H9 (cell line): ENCODE measurements around the gene RNPEP. TPM values are rescaled to one million over a fixed set of nuclear protein-coding genes. Genes with fewer than 3 reads are reported as not detected.

Experiments
- DNase-seq: peaks from one replicate; pipeline ENCODE4 v3.0.0-alpha.2; 2017
- H2AFZ ChIP-seq: one replicate; pipeline ENCODE4 v1.6.1; 2013; ENCODE audit warnings: mild to moderate bottlenecking, low read length, control low read depth, moderate library complexity
- H2AK5ac ChIP-seq: 2 replicates; pipeline ENCODE4 v1.6.1; 2013; ENCODE audit warnings: low read length, control low read depth, mixed read lengths; ENCODE audit not compliant: insufficient read length
- H2BK120ac ChIP-seq: one replicate; pipeline ENCODE4 v1.6.1; 2013; ENCODE audit warnings: low read depth, mild to moderate bottlenecking, low read length, control low read depth, inconsistent platforms; ENCODE audit not compliant: poor library complexity, severe bottlenecking
- H2BK12ac ChIP-seq: 2 replicates; pipeline ENCODE4 v1.6.1; 2013; ENCODE audit warnings: low read length, control low read depth, mixed read lengths, low read depth; ENCODE audit not compliant: insufficient read length
- H2BK15ac ChIP-seq: 2 replicates; pipeline ENCODE4 v1.6.1; 2013; ENCODE audit warnings: low read depth, low read length, control low read depth
- H2BK20ac ChIP-seq: one replicate; pipeline ENCODE4 v1.6.1; 2013; ENCODE audit warnings: low read depth, mild to moderate bottlenecking, low read length, control low read depth, inconsistent platforms; ENCODE audit not compliant: poor library complexity, severe bottlenecking
- H2BK5ac ChIP-seq: 2 replicates; pipeline ENCODE4 v1.6.1; 2013; ENCODE audit warnings: low read length, control low read depth, mixed read lengths; ENCODE audit not compliant: insufficient read length
- H3K14ac ChIP-seq: 2 replicates; pipeline ENCODE4 v1.6.1; 2013; ENCODE audit warnings: low read length, control low read depth; ENCODE audit not compliant: insufficient read depth
- H3K18ac ChIP-seq: 2 replicates; pipeline ENCODE4 v1.6.1; 2013; ENCODE audit warnings: low read depth, mild to moderate bottlenecking, mixed read lengths, low read length, control low read depth; ENCODE audit not compliant: insufficient read length
- H3K23ac ChIP-seq: 2 replicates; pipeline ENCODE4 v1.6.1; 2013; ENCODE audit warnings: low read length, control low read depth, mixed read lengths, low read depth; ENCODE audit not compliant: insufficient read length
- H3K23me2 ChIP-seq: 2 replicates; pipeline ENCODE4 v1.6.1; 2013; ENCODE audit warnings: low read depth, mild to moderate bottlenecking, mixed read lengths, low read length, control low read depth; ENCODE audit not compliant: insufficient read length, poor library complexity, severe bottlenecking
- H3K27ac ChIP-seq: 2 replicates; pipeline ENCODE4 v1.5.1; 2013; ENCODE audit warnings: low read length, control low read depth, mixed read lengths, low read depth; ENCODE audit not compliant: insufficient read length
- H3K27me3 ChIP-seq: 2 replicates; pipeline ENCODE4 v1.6.1; 2013; ENCODE audit warnings: low read length, control low read depth, inconsistent platforms; ENCODE audit not compliant: insufficient read depth
- H3K4ac ChIP-seq: 2 replicates; pipeline ENCODE4 v1.6.1; 2013; ENCODE audit warnings: low read depth, mild to moderate bottlenecking, control low read depth, inconsistent platforms, low read length, moderate library complexity
- H3K4me1 ChIP-seq: 2 replicates; pipeline ENCODE4 v1.6.1; 2013; ENCODE audit warnings: low read length, control low read depth, inconsistent platforms; ENCODE audit not compliant: insufficient read depth
- H3K4me2 ChIP-seq: 2 replicates; pipeline ENCODE4 v1.6.1; 2013; ENCODE audit warnings: low read length, control low read depth, mixed read lengths; ENCODE audit not compliant: insufficient read length, insufficient read depth
- H3K56ac ChIP-seq: 2 replicates; pipeline ENCODE4 v1.6.1; 2013; ENCODE audit warnings: low read depth, mild to moderate bottlenecking, mixed read lengths, low read length, control low read depth; ENCODE audit not compliant: insufficient read length
- H3K79me1 ChIP-seq: 2 replicates; pipeline ENCODE4 v1.6.1; 2013; ENCODE audit warnings: low read depth, mild to moderate bottlenecking, moderate library complexity, low read length, control low read depth, inconsistent platforms; ENCODE audit not compliant: insufficient read depth, poor library complexity, severe bottlenecking
- H3K79me2 ChIP-seq: 2 replicates; pipeline ENCODE4 v1.6.1; 2013; ENCODE audit warnings: low read length, control low read depth, inconsistent platforms; ENCODE audit not compliant: insufficient read depth
- H3K9ac ChIP-seq: 2 replicates; pipeline ENCODE4 v1.6.1; 2013; ENCODE audit warnings: low read length, control low read depth, mixed read lengths; ENCODE audit not compliant: insufficient read length; ENCODE audit errors: extremely low read depth
- H3K9me3 ChIP-seq: one replicate; pipeline ENCODE4 v1.6.1; 2013; ENCODE audit warnings: low read depth, low read length, inconsistent platforms; ENCODE audit not compliant: control insufficient read depth
- H3T11ph ChIP-seq: one replicate; pipeline ENCODE4 v1.6.1; 2013; ENCODE audit warnings: mild to moderate bottlenecking, low read length, control low read depth, inconsistent platforms
- H4K20me1 ChIP-seq: one replicate; pipeline ENCODE4 v1.6.1; 2013; ENCODE audit not compliant: control insufficient read depth, insufficient read length, insufficient read depth
- H4K5ac ChIP-seq: 2 replicates; pipeline ENCODE4 v1.6.1; 2013; ENCODE audit warnings: low read depth, mild to moderate bottlenecking, mixed read lengths, low read length, control low read depth; ENCODE audit not compliant: insufficient read length
- H4K8ac ChIP-seq: replicated peaks from 2 replicates; pipeline ENCODE4 v1.6.1; 2013; ENCODE audit warnings: low read length, control low read depth, mixed read lengths, low read depth; ENCODE audit not compliant: insufficient read length
- H4K91ac ChIP-seq: 2 replicates; pipeline ENCODE4 v1.6.1; 2013; ENCODE audit warnings: low read depth, mild to moderate bottlenecking, moderate library complexity, mixed read lengths, low read length, control low read depth; ENCODE audit not compliant: insufficient read length
- H3K27ac Mint-ChIP-seq, 3 experiments: 2 replicates in 2 of 3; 3 replicates in 1 of 3; pipeline ENCODE4 v1.8.0; 2020 to 2021; ENCODE audit warnings: mixed read lengths in 3 of 3, mild to moderate bottlenecking in 1 of 3, moderate library complexity in 1 of 3
- H3K27me3 Mint-ChIP-seq: 2 replicates; pipeline ENCODE4 v1.8.0; 2021; ENCODE audit warnings: low read depth, mild to moderate bottlenecking, moderate library complexity, mixed read lengths
- H3K36me3 Mint-ChIP-seq, 3 experiments: 2 replicates in 2 of 3; 3 replicates in 1 of 3; pipeline ENCODE4 v1.8.0; 2020 to 2021; ENCODE audit warnings: low read depth in 3 of 3, mixed read lengths in 3 of 3; ENCODE audit not compliant: insufficient read depth in 1 of 3
- H3K4me1 Mint-ChIP-seq, 2 experiments: 2 replicates each; pipeline ENCODE4 v1.8.0; 2020; ENCODE audit warnings: mixed read lengths in 2 of 2
- H3K4me3 Mint-ChIP-seq, 2 experiments: 2 replicates in 1 of 2; 3 replicates in 1 of 2; pipeline ENCODE4 v1.8.0; 2020 to 2021; ENCODE audit warnings: mild to moderate bottlenecking in 2 of 2, mixed read lengths in 2 of 2, moderate library complexity in 1 of 2
- H3K9me3 Mint-ChIP-seq, 2 experiments: 2 replicates in 1 of 2; 3 replicates in 1 of 2; pipeline ENCODE4 v1.8.0; 2020; ENCODE audit warnings: mild to moderate bottlenecking in 2 of 2, mixed read lengths in 2 of 2, moderate library complexity in 1 of 2
- CTCF ChIP-seq: fragments of 200-600 bp; sonication (generic); conservative IDR thresholded peaks from 3 replicates; pipeline ENCODE4 v1.8.0; 2021; ENCODE audit warnings: antibody characterized with exemption, mild to moderate bottlenecking
- WGBS: extraction: QIAGEN DNeasy Blood & Tissue Kit; methylation state at CpG from one replicate; pipeline ENCODE4 v1.1.7; 2013; ENCODE audit warnings: missing lambda C conversion rate, low lambda C conversion rate, mixed read lengths; ENCODE audit not compliant: insufficient read length; ENCODE audit errors: extremely low coverage; 5-methylcytosine and 5-hydroxymethylcytosine counted together
- total RNA-seq: library from RNA; stranded (reverse); gene quantifications from 2 replicates; pipeline ENCODE4 v1.2.1, GENCODE V29; 2021

RNPEP gene
- total RNA-seq, 1 experiment from 2014 or later: 49.9 TPM

GRCh38 chr1:202014915-202015661 lies 32.6 kb downstream of the RNPEP start:
- Histone ChIP-seq H3K4ac (no peak overlapping the region), H3K79me1 (no peaks in the 10 kb centered on the region), H4K91ac (no peak overlapping the region), H3K79me2 (no peaks in the 10 kb centered on the region), H2BK15ac (no peak overlapping the region), H2BK120ac (no peak overlapping the region), H3K18ac (no peak overlapping the region), H3K23me2 (peaks cover 7% of the 10 kb centered on the region), H2AFZ (no peak overlapping the region), H3K56ac (no peak overlapping the region), H3K27ac (no peak overlapping the region), H3K4me2 (no peak overlapping the region), H3T11ph (no peak overlapping the region), H3K23ac (no peak overlapping the region), H2BK12ac (no peak overlapping the region), H3K9me3 (no peaks in the 10 kb centered on the region), H2AK5ac (no peak overlapping the region), H4K5ac (no peak overlapping the region), H2BK20ac (no peak overlapping the region), H2BK5ac (no peak overlapping the region), H3K4me1 (peaks cover 4% of the 10 kb centered on the region; the same call in 1 of the 2 replicates), H4K8ac (no peak overlapping the region), H3K14ac (no peak overlapping the region; the same call in 1 of the 2 replicates), H3K9ac (no peak overlapping the region), H4K20me1 (no peaks in the 10 kb centered on the region), H3K27me3 (no peaks in the 10 kb centered on the region)
- DNase-seq: no peak
- no peak overlapping the region for H3K4me3 Mint-ChIP-seq
- peaks cover 21 to 36% of the 10 kb centered on the region in 2 experiments for H3K4me1 Mint-ChIP-seq
- no peak for TF ChIP-seq CTCF
- peaks cover 0 to 45% (median 27%) of the 10 kb centered on the region in 3 experiments; a peak in 4 of 7 replicates for H3K36me3 Mint-ChIP-seq
- H3K27me3 Mint-ChIP-seq: no peaks in the 10 kb centered on the region
- WGBS: no CpG with 5 or more reads among the region's 17 CpGs
- no peaks in the 10 kb centered on the region for H3K9me3 Mint-ChIP-seq
- no peak overlapping the region for H3K27ac Mint-ChIP-seq
